BLaER1 (cell line): ENCODE data around the gene C10orf120.

Experiments used
- H3K27ac ChIP-seq: shearing (Covaris generic); formaldehyde crosslinking; 2 replicates; pipeline ENCODE4 v1.8.1; 2022
- H3K27me3 ChIP-seq: shearing (Covaris generic); formaldehyde crosslinking; 2 replicates; pipeline ENCODE4 v1.8.1; 2022
- H3K36me3 ChIP-seq: shearing (Covaris generic); formaldehyde crosslinking; 2 replicates; pipeline ENCODE4 v1.8.1; 2022
- H3K4me1 ChIP-seq: shearing (Covaris generic); formaldehyde crosslinking; 2 replicates; pipeline ENCODE4 v1.8.1; 2022
- H3K4me2 ChIP-seq: shearing (Covaris generic); formaldehyde crosslinking; 2 replicates; pipeline ENCODE4 v1.8.1; 2022
- H3K4me3 ChIP-seq: shearing (Covaris generic); formaldehyde crosslinking; 2 replicates; pipeline ENCODE4 v1.8.1; 2022
- H3K9ac ChIP-seq: shearing (Covaris generic); formaldehyde crosslinking; 2 replicates; pipeline ENCODE4 v1.8.1; 2022
- H3K9me3 ChIP-seq: shearing (Covaris generic); formaldehyde crosslinking; 2 replicates; pipeline ENCODE4 v1.8.1; 2022
- H4K20me1 ChIP-seq: shearing (Covaris generic); formaldehyde crosslinking; 2 replicates; pipeline ENCODE4 v1.8.1; 2022
- Cebpa-rat ChIP-seq: shearing (Covaris generic); IDR thresholded peaks from 2 replicates; pipeline ENCODE4 v1.8.1; 2022

Gene C10orf120

DNA sequence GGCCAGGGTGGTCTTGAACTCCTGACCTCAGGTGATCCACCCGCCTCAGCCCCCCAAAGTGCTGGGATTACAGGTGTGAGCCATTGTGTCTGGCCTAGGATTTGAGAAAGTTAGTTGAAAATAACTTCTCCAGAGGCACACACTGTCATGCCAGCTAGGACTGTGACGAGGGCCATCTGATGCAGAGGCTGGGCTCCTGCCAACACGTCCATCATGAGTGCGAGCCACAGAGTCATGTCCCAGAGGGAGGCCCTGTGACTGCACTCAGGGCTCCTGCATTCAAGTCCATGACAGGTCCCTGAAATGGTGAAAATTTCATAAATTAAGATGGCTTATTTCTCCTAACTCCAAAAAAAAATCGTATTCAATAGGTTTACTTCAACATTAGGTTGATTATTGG lies 17.1 kb downstream of the C10orf120 start:
- no peak overlapping the region for H3K4me3 ChIP-seq
- no peaks in the 10 kb centered on the region for H3K36me3 ChIP-seq
- H3K9ac ChIP-seq = no peak overlapping the region
- no peaks in the 10 kb centered on the region for H3K4me1 ChIP-seq
- no peaks in the 10 kb centered on the region for H3K9me3 ChIP-seq
- H3K27me3 ChIP-seq = no peaks in the 10 kb centered on the region
- H4K20me1 ChIP-seq = no peaks in the 10 kb centered on the region
- H3K4me2 ChIP-seq = no peak overlapping the region
- H3K27ac ChIP-seq = no peak overlapping the region
- no peak for TF ChIP-seq Cebpa-rat

DNA sequence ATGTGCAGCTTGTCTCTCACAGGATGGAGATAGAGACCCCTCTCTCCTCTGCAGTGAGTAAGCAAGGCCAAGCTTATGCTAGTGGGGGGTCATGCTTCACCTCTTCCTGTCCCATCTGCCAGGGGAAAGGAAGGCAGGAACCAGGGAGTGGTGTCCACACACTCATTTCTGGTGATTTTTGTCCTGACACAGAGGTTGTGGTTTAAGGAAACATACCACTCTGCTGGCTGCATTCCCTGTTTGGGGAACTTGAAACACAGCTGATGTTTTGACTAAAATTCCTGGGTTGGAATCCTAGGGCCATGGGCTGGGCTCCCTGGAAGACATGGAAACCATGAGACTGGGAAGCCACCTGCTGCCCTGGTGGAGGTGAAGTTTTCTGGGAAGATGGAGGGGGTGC lies 21.4 kb downstream of the C10orf120 start:
- Histone ChIP-seq H4K20me1 (no peaks in the 10 kb centered on the region), H3K27ac (no peak overlapping the region), H3K27me3 (no peaks in the 10 kb centered on the region), H3K4me1 (peaks cover 3% of the 10 kb centered on the region), H3K36me3 (no peaks in the 10 kb centered on the region), H3K4me3 (no peak overlapping the region), H3K9me3 (no peaks in the 10 kb centered on the region), H3K4me2 (no peak overlapping the region), H3K9ac (no peak overlapping the region)
- no peak for TF ChIP-seq Cebpa-rat

DNA sequence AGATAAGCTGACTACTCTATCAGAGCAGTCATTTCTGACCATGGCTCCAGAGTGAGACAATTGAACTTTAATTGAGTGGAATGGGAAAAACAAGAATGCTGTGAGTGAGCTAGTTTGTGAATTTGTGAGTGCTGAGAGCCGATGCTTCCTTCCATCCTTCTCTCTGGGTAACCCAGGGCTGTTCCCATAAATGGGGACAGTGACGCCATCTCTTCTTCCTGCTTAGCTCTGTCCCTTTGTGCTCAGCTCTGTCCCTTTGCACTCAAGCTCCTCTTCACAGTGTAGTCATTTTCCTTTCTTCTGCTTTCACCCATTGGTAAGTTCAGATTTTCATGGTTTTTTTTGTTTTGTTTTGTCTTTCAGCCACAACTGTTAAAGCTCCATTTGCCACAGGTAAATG lies 24.4 kb downstream of the C10orf120 start:
- Histone ChIP-seq H3K36me3 (no peaks in the 10 kb centered on the region), H3K27ac (no peak overlapping the region), H3K27me3 (no peaks in the 10 kb centered on the region), H3K4me1 (peaks cover 6% of the 10 kb centered on the region), H3K9me3 (no peaks in the 10 kb centered on the region), H4K20me1 (no peaks in the 10 kb centered on the region), H3K9ac (no peak overlapping the region), H3K4me3 (no peak overlapping the region), H3K4me2 (no peak overlapping the region)
- TF ChIP-seq Cebpa-rat = no peak

DNA sequence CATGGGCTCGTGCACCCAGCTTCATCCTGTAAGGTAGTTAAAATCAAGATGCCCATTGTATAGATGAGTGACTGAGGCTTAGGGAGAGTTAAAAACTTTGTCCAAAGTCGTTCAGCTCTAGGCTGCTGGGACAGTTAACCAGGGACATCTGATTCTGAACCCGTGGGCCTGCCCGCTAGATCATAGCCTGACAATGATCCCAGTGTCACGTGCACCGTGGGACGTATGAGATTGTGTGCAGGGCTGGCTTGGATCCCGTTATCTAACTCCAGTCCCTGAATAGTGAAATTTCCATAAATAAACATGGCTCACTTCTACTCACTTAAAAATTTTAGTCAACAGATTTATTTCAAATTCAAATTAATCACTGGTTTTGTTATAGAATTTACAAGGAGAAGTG lies 24.9 kb downstream of the C10orf120 start:
- H4K20me1 ChIP-seq = no peaks in the 10 kb centered on the region
- no peak overlapping the region for H3K4me2 ChIP-seq
- no peak overlapping the region for H3K4me3 ChIP-seq
- no peaks in the 10 kb centered on the region for H3K36me3 ChIP-seq
- H3K4me1 ChIP-seq = peaks cover 6% of the 10 kb centered on the region
- no peak overlapping the region for H3K9ac ChIP-seq
- no peak overlapping the region for H3K27ac ChIP-seq
- H3K9me3 ChIP-seq = no peaks in the 10 kb centered on the region
- TF ChIP-seq Cebpa-rat = no peak
- H3K27me3 ChIP-seq = no peaks in the 10 kb centered on the region

DNA sequence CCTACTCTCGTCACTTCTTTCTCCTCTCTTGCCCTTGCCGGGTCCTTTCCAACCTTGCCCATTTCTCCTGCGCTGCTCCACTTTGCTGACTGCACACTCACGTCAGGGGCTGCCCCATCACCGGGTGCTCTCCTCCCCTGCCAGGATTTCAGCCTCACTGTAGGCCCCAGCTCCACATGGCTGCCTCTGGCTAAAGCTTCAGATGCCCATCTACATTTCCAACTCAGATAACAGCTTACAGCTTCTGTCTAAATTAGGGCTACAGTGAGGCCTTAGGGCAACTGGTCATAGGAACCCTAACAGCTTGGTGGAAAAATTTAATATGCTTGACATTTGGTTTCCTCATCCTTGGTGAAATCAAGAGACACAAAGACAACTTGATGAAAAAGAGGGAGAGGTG lies 25.9 kb downstream of the C10orf120 start:
- Histone ChIP-seq H3K9me3 (no peaks in the 10 kb centered on the region), H3K36me3 (no peaks in the 10 kb centered on the region), H3K27me3 (no peaks in the 10 kb centered on the region), H3K27ac (no peak overlapping the region), H3K4me1 (peaks cover 6% of the 10 kb centered on the region), H3K9ac (no peak overlapping the region), H3K4me3 (no peak overlapping the region), H3K4me2 (peak overlapping the region; percentile 14; the same call in 1 of the 2 replicates), H4K20me1 (no peaks in the 10 kb centered on the region)
- no peak for TF ChIP-seq Cebpa-rat

DNA sequence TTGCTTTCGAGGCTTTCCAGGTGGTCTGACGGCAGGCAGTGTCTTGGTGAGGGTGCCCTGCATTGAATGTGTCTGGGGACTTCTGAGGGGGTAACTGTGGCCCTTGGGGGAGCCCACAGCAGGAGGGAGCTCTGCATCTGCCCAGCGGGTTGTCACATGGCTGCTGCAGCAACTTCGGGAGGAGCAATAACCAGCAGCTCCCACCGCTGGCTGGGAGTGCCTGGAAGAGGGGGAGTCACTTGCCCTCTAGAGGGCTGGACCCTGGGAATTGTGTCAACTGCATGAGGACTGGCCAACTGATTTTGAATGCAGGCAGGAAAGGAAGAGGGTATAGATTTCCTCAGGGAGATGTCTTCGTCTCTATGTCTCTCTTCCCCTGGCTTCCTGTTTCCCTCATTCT lies 26.4 kb downstream of the C10orf120 start:
- Histone ChIP-seq H4K20me1 (no peaks in the 10 kb centered on the region), H3K27ac (no peak overlapping the region), H3K4me3 (no peak overlapping the region), H3K4me2 (peak overlapping the region; percentile 14; the same call in 1 of the 2 replicates), H3K36me3 (no peaks in the 10 kb centered on the region), H3K9me3 (no peaks in the 10 kb centered on the region), H3K4me1 (peaks cover 6% of the 10 kb centered on the region), H3K27me3 (no peaks in the 10 kb centered on the region), H3K9ac (no peak overlapping the region)
- no peak for TF ChIP-seq Cebpa-rat

DNA sequence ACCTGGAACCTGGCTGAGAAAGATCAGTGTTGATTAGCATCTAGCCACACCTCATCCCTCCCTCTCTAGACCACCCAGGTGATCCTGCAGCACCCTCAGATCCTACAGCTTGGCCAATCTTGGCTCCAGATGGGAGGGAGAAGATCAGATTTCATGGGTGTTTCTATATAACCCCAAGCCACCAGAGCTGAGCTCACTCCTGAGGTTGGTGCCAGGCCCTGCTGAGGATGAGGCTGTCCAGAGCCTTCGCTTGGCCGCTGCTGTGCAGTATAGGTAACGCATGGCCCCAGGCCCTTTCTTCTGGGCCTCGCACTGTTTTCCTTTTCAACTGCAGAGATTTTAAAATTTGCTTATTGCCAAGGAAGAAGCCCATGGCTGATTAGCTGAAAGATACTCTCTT lies 27.0 kb downstream of the C10orf120 start:
- Histone ChIP-seq H3K4me2 (no peak overlapping the region), H3K27me3 (no peaks in the 10 kb centered on the region), H3K36me3 (no peaks in the 10 kb centered on the region), H4K20me1 (no peaks in the 10 kb centered on the region), H3K4me3 (no peak overlapping the region), H3K27ac (no peak overlapping the region), H3K9me3 (no peaks in the 10 kb centered on the region), H3K9ac (no peak overlapping the region), H3K4me1 (peaks cover 6% of the 10 kb centered on the region)
- no peak for TF ChIP-seq Cebpa-rat

DNA sequence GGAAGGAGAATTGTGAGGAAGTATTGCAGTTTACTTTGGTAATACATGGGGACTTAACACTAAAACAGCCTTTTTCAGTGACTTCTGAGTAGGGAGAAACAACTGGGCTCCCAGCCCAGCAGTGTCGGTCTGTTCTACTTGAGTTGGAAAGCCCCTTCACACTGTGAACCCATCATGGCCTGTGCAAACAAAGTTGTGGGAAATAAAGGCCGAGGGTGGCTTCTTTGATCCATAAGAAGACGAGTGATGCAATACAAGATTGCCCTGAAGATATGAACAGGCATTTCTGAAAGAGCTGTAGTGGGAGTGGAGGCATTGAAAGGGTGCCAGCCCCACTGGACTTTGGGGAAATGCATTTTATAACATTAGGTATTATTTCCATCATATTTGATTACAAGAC lies 28.3 kb downstream of the C10orf120 start:
- H3K4me1 ChIP-seq = peaks cover 6% of the 10 kb centered on the region
- H3K9ac ChIP-seq = no peak overlapping the region
- no peak overlapping the region for H3K4me3 ChIP-seq
- TF ChIP-seq Cebpa-rat = no peak
- no peaks in the 10 kb centered on the region for H3K36me3 ChIP-seq
- no peak overlapping the region for H3K27ac ChIP-seq
- H3K4me2 ChIP-seq = no peak overlapping the region
- H3K27me3 ChIP-seq = no peaks in the 10 kb centered on the region
- H4K20me1 ChIP-seq = no peaks in the 10 kb centered on the region
- H3K9me3 ChIP-seq = no peaks in the 10 kb centered on the region

DNA sequence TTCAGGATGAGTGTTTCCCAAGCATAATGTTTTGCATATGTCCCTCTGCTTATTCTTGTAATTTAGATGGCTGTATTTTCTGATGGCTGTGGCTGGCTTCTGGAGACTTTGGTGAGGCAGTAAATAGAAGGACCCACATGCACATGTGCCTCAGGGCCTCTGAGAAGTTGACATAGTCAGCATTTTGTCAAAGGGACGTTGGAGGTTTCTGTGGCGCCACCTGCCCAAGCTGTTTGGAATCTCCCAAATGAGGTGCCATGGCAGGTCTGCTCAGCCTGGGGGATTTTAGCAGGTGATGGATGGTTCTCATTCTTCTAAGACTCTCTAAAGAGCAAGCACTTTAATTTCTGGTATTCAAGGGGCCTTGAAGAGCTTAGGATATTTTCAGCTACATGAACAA lies 29.8 kb downstream of the C10orf120 start:
- Histone ChIP-seq H3K9me3 (no peaks in the 10 kb centered on the region), H3K4me1 (peaks cover 6% of the 10 kb centered on the region), H3K36me3 (no peaks in the 10 kb centered on the region), H3K4me2 (no peak overlapping the region), H3K27ac (no peak overlapping the region), H3K27me3 (no peaks in the 10 kb centered on the region), H3K9ac (no peak overlapping the region), H3K4me3 (no peak overlapping the region), H4K20me1 (no peaks in the 10 kb centered on the region)
- TF ChIP-seq Cebpa-rat = no peak

DNA sequence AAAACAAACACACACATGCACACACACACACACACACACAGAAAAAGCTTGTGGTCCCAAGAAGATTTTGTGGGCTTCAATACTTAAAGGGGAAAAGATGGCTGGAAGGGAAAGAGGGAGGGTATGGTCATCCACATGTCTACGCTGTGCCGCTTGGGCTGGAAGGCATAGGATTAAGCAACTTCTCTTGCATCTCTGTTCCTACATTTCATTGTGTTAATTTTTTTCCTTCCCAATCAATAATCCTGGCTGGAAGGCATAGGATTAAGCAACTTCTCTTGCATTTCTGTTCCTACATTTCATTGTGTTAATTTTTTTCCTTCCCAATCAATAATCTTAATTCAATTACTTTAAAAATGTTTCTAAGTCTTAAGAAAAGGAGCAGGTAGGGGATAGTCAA lies 30.6 kb downstream of the C10orf120 start:
- Histone ChIP-seq H3K4me2 (no peak overlapping the region), H3K9ac (no peak overlapping the region), H3K27ac (no peak overlapping the region), H3K36me3 (no peaks in the 10 kb centered on the region), H3K27me3 (no peaks in the 10 kb centered on the region), H4K20me1 (no peaks in the 10 kb centered on the region), H3K4me3 (no peak overlapping the region), H3K9me3 (no peaks in the 10 kb centered on the region), H3K4me1 (peaks cover 6% of the 10 kb centered on the region)
- no peak for TF ChIP-seq Cebpa-rat

DNA sequence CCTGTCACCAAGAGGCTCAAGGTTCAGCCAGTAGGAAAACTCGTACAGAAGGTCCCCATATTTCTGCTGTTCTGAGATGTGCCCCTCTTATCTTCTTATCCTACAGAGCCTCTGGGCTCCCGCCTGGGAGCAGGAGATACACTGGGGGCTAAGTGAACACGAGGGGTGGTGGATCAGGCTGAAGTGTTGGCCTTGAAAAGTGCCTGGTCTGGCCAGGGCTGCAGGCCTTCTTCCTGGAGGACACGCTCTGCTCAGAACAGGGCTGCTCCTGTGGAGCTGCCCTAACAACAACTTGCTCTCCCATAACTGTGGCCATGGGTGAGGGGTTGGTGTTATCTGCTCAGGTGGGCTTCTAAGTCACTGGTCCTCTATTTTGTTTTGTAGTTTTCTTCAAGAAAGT lies 33.7 kb downstream of the C10orf120 start:
- no peak overlapping the region for H3K9ac ChIP-seq
- H3K9me3 ChIP-seq = no peaks in the 10 kb centered on the region
- H3K4me2 ChIP-seq = no peak overlapping the region
- no peaks in the 10 kb centered on the region for H3K36me3 ChIP-seq
- H3K27ac ChIP-seq = no peak overlapping the region
- H4K20me1 ChIP-seq = no peaks in the 10 kb centered on the region
- no peaks in the 10 kb centered on the region for H3K4me1 ChIP-seq
- TF ChIP-seq Cebpa-rat = no peak
- no peaks in the 10 kb centered on the region for H3K27me3 ChIP-seq
- H3K4me3 ChIP-seq = no peak overlapping the region
